ENCODE data around the gene SLC6A14. TPM values are rescaled to one million over a fixed set of nuclear protein-coding genes. Genes with fewer than 3 reads are reported as not detected.

SLC6A14 gene
- total and polyA plus RNA-seq, 2 experiments from 2014 or later: not detected

GRCh38 chrX:116413273-116413672, 23.1 kb upstream of the SLC6A14 start (continued):
- TF ChIP-seq, protein P1, sequence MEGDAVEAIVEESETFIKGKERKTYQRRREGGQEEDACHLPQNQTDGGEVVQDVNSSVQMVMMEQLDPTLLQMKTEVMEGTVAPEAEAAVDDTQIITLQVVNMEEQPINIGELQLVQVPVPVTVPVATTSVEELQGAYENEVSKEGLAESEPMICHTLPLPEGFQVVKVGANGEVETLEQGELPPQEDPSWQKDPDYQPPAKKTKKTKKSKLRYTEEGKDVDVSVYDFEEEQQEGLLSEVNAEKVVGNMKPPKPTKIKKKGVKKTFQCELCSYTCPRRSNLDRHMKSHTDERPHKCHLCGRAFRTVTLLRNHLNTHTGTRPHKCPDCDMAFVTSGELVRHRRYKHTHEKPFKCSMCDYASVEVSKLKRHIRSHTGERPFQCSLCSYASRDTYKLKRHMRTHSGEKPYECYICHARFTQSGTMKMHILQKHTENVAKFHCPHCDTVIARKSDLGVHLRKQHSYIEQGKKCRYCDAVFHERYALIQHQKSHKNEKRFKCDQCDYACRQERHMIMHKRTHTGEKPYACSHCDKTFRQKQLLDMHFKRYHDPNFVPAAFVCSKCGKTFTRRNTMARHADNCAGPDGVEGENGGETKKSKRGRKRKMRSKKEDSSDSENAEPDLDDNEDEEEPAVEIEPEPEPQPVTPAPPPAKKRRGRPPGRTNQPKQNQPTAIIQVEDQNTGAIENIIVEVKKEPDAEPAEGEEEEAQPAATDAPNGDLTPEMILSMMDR (conservative IDR thresholded peaks at IDR 0.05; ENCODE audit: low read depth in 2 of 2): no peak

GRCh38 chrX:116417214-116417613, 19.2 kb upstream of the SLC6A14 start:
- Histone ChIP-seq H3K4me3 (no peak overlapping the region), H3K27me3 (ENCODE audit: insufficient read depth) (no peaks in the 10 kb centered on the region), H3K4me2 (no peak overlapping the region), H3K4me1 (ENCODE audit: insufficient read depth) (no peaks in the 10 kb centered on the region), H2AFZ (no peak overlapping the region), H3K9me2 (ENCODE audit: insufficient read depth) (no peaks in the 10 kb centered on the region), H4K20me1 (replicated peaks; ENCODE audit: insufficient read depth) (no peaks in the 10 kb centered on the region), H3K79me2 (replicated peaks; ENCODE audit: insufficient read depth) (no peaks in the 10 kb centered on the region), H3F3A (replicated peaks; ENCODE audit: low read depth) (no peaks in the 10 kb centered on the region), H3K27ac (ENCODE audit: low read depth) (no peak overlapping the region), H3K36me3 (ENCODE audit: insufficient read depth) (no peaks in the 10 kb centered on the region)
- Mint-ChIP-seq H3K4me1 (no peaks in the 10 kb centered on the region), H3K27ac (no peak overlapping the region), H3K4me3 (no peak overlapping the region), H3K27me3 (ENCODE audit: insufficient read depth, low read depth, poor library complexity) (no peaks in the 10 kb centered on the region), H3K9me3 (no peaks in the 10 kb centered on the region), H3K36me3 (ENCODE audit: low read depth) (no peaks in the 10 kb centered on the region)
- DNase-seq (ENCODE audit: low spot score): no peak
- ATAC-seq: no peak
- TF ChIP-seq ZNF331 (CRISPR knock-in tag; IDR thresholded peaks at IDR 0.05; ENCODE audit: low read depth) (no peak), NANOG (IDR thresholded peaks at IDR 0.05; ENCODE audit: borderline replicate concordance) (no peak), CREB1 (CRISPR knock-in tag; IDR thresholded peaks at IDR 0.05; ENCODE audit: low read depth) (no peak), REST (IDR thresholded peaks at IDR 0.05; ENCODE audit: unreplicated experiment) (no peak), EZH2phosphoT487 (IDR thresholded peaks at IDR 0.05; ENCODE audit: unreplicated experiment) (no peak), EZH2 (IDR thresholded peaks at IDR 0.05; ENCODE audit: low read depth, unreplicated experiment) (no peak), STAT1 (IDR thresholded peaks at IDR 0.05; ENCODE audit: unreplicated experiment) (no peak)
- TF ChIP-seq, protein P1 (conservative IDR thresholded peaks at IDR 0.05; ENCODE audit: low read depth in 2 of 2): no peak
- TF ChIP-seq, protein P2, sequence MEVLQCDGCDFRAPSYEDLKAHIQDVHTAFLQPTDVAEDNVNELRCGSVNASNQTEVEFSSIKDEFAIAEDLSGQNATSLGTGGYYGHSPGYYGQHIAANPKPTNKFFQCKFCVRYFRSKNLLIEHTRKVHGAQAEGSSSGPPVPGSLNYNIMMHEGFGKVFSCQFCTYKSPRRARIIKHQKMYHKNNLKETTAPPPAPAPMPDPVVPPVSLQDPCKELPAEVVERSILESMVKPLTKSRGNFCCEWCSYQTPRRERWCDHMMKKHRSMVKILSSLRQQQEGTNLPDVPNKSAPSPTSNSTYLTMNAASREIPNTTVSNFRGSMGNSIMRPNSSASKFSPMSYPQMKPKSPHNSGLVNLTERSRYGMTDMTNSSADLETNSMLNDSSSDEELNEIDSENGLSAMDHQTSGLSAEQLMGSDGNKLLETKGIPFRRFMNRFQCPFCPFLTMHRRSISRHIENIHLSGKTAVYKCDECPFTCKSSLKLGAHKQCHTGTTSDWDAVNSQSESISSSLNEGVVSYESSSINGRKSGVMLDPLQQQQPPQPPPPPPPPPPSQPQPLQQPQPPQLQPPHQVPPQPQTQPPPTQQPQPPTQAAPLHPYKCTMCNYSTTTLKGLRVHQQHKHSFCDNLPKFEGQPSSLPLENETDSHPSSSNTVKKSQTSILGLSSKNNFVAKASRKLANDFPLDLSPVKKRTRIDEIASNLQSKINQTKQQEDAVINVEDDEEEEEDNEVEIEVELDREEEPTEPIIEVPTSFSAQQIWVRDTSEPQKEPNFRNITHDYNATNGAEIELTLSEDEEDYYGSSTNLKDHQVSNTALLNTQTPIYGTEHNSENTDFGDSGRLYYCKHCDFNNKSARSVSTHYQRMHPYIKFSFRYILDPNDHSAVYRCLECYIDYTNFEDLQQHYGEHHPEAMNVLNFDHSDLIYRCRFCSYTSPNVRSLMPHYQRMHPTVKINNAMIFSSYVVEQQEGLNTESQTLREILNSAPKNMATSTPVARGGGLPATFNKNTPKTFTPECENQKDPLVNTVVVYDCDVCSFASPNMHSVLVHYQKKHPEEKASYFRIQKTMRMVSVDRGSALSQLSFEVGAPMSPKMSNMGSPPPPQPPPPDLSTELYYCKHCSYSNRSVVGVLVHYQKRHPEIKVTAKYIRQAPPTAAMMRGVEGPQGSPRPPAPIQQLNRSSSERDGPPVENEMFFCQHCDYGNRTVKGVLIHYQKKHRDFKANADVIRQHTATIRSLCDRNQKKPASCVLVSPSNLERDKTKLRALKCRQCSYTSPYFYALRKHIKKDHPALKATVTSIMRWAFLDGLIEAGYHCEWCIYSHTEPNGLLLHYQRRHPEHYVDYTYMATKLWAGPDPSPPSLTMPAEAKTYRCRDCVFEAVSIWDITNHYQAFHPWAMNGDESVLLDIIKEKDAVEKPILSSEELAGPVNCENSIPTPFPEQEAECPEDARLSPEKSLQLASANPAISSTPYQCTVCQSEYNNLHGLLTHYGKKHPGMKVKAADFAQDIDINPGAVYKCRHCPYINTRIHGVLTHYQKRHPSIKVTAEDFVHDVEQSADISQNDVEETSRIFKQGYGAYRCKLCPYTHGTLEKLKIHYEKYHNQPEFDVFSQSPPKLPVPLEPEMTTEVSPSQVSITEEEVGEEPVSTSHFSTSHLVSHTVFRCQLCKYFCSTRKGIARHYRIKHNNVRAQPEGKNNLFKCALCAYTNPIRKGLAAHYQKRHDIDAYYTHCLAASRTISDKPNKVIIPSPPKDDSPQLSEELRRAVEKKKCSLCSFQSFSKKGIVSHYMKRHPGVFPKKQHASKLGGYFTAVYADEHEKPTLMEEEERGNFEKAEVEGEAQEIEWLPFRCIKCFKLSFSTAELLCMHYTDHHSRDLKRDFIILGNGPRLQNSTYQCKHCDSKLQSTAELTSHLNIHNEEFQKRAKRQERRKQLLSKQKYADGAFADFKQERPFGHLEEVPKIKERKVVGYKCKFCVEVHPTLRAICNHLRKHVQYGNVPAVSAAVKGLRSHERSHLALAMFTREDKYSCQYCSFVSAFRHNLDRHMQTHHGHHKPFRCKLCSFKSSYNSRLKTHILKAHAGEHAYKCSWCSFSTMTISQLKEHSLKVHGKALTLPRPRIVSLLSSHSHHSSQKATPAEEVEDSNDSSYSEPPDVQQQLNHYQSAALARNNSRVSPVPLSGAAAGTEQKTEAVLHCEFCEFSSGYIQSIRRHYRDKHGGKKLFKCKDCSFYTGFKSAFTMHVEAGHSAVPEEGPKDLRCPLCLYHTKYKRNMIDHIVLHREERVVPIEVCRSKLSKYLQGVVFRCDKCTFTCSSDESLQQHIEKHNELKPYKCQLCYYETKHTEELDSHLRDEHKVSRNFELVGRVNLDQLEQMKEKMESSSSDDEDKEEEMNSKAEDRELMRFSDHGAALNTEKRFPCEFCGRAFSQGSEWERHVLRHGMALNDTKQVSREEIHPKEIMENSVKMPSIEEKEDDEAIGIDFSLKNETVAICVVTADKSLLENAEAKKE (CRISPR knock-in tag; IDR thresholded peaks at IDR 0.05): no peak

All from GM23338 (cell line).